Measurements from ENCODE around the gene PRXL2C.

Gene PRXL2C

GRCh38 chr9:96660692-96661248 is 5.7 kb upstream of the PRXL2C start:
- TF ChIP-seq CTCF (IDR thresholded peaks at IDR 0.05): no peak

GRCh38 chr9:96654450-96655197 is 493 bp downstream of the PRXL2C start:
- peak; percentile 35 for TF ChIP-seq CTCF (IDR thresholded peaks at IDR 0.05)

GRCh38 chr9:96651626-96652025 is 3.5 kb downstream of the PRXL2C start:
- peak; percentile 59 for TF ChIP-seq CTCF (IDR thresholded peaks at IDR 0.05)

GRCh38 chr9:96649620-96650324 is 5.3 kb downstream of the PRXL2C start:
- no peak for TF ChIP-seq CTCF (IDR thresholded peaks at IDR 0.05)

GRCh38 chr9:96646081-96646991 is 8.8 kb downstream of the PRXL2C start:
- no peak for TF ChIP-seq CTCF (IDR thresholded peaks at IDR 0.05)

GRCh38 chr9:96644137-96644536 is 11.0 kb downstream of the PRXL2C start:
- TF ChIP-seq CTCF (IDR thresholded peaks at IDR 0.05): no peak

GRCh38 chr9:96641514-96641913 is 13.6 kb downstream of the PRXL2C start:
- TF ChIP-seq CTCF (IDR thresholded peaks at IDR 0.05): no peak

Measured in LNCAP (cell line).